HepG2 (cell line): ENCODE results near the gene ST3GAL2. TPM values are rescaled to one million over a fixed set of nuclear protein-coding genes. Genes with fewer than 3 reads are reported as not detected.
A peak's percentile ranks its signal among the peaks of the same experiment; 100 is the strongest.

Experiments
- ELF1 ChIP-seq: sonication (generic); formaldehyde crosslinking; IDR thresholded peaks from 2 replicates; pipeline ENCODE4 v1.4.0; 2020; ENCODE audit warnings: missing genetic modification reagents
- HNF4G ChIP-seq, 2 experiments: sonication (generic) in 1 of 2; formaldehyde crosslinking in 1 of 2; IDR thresholded peaks; 2 replicates each; pipeline versions ENCODE4 v1.4.0 to v1.6.1; 2011 to 2020; ENCODE audit warnings: borderline replicate concordance in 2 of 2, low read depth in 2 of 2, mild to moderate bottlenecking in 2 of 2, low read length in 1 of 2, missing genetic modification reagents in 1 of 2, moderate library complexity in 1 of 2
- RFXANK ChIP-seq: IDR thresholded peaks from 2 replicates; pipeline ENCODE4 v1.6.1; 2016
- RNF2 ChIP-seq: fragments of 450-650 bp; conservative IDR thresholded peaks from 2 replicates; pipeline ENCODE4 v1.6.1; 2016; ENCODE audit warnings: low read depth
- ZFY ChIP-seq: sonication (generic); formaldehyde crosslinking; IDR thresholded peaks from 2 replicates; pipeline ENCODE4 v1.4.0; 2020; ENCODE audit warnings: missing genetic modification reagents
- ZNF367 ChIP-seq: sonication (generic); formaldehyde crosslinking; IDR thresholded peaks from 2 replicates; pipeline ENCODE4 v1.4.0; 2020; ENCODE audit warnings: missing genetic modification reagents, borderline replicate concordance
- ZNF713 ChIP-seq: sonication (generic); formaldehyde crosslinking; IDR thresholded peaks from 2 replicates; pipeline ENCODE4 v1.4.0; 2020; ENCODE audit warnings: mild to moderate bottlenecking, missing genetic modification reagents
- ZSCAN29 ChIP-seq: sonication (generic); formaldehyde crosslinking; conservative IDR thresholded peaks from 2 replicates; pipeline ENCODE4 v1.4.0; 2020; ENCODE audit warnings: mild to moderate bottlenecking, missing genetic modification reagents
- polyA plus RNA-seq, 8 experiments: library from polyadenylated mRNA; depleted of rRNA in 3 of 8; stranded (reverse) in 7 of 8; unstranded in 1 of 8; fragments of >200 nt; fragmentation: Illumina TruSeq in 4 of 8; extraction: Trizol in 4 of 8; gene quantifications; 2 replicates each; pipeline versions ENCODE4 v1.2.1 to v1.2.3, GENCODE V29; 2011 to 2016; ENCODE audit warnings: low read depth in 4 of 8, missing spikeins in 1 of 8, mixed read lengths in 1 of 8; ENCODE audit not compliant: insufficient read depth in 1 of 8
- total RNA-seq, 5 experiments: library from RNA; depleted of rRNA; stranded (reverse); fragments of >200 nt; fragmentation: Illumina TruSeq; extraction: Trizol; gene quantifications; 2 replicates each; pipeline ENCODE4 v1.2.3, GENCODE V29; 2016; ENCODE audit warnings: low read depth in 1 of 5
- TF ChIP-seq, protein P1 (sequence below): sonication (generic); formaldehyde crosslinking; IDR thresholded peaks from 2 replicates; pipeline ENCODE4 v1.4.0; 2020; ENCODE audit warnings: mild to moderate bottlenecking, missing genetic modification reagents
- TF ChIP-seq, protein P2 (sequence below): sonication (generic); formaldehyde crosslinking; IDR thresholded peaks from 2 replicates; pipeline ENCODE4 v1.5.1; 2020; ENCODE audit warnings: missing genetic modification reagents, mild to moderate bottlenecking, borderline replicate concordance
- TF ChIP-seq, protein P3 (sequence below): sonication (generic); formaldehyde crosslinking; IDR thresholded peaks from 2 replicates; pipeline ENCODE4 v1.5.1; 2020; ENCODE audit warnings: mild to moderate bottlenecking, missing genetic modification reagents, moderate library complexity
- TF ChIP-seq, protein P4 (sequence below): sonication (generic); formaldehyde crosslinking; IDR thresholded peaks from 2 replicates; pipeline ENCODE4 v1.8.0; 2022; ENCODE audit warnings: low read depth, missing genetic modification reagents
- TF ChIP-seq, protein P5 (sequence below): conservative IDR thresholded peaks from 2 replicates; pipeline ENCODE4 v1.6.1; 2018; ENCODE audit warnings: missing genetic modification reagents
- TF ChIP-seq, protein P6 (sequence below): sonication (generic); formaldehyde crosslinking; IDR thresholded peaks from 2 replicates; pipeline ENCODE4 v1.4.0; 2020; ENCODE audit warnings: missing genetic modification reagents, mild to moderate bottlenecking, borderline replicate concordance

Gene ST3GAL2
- total and polyA plus RNA-seq, 2 of the 13 experiments (the other 11 are each of a cell fraction or from before 2014, with no cell fraction given): 16.3 to 24.9 TPM

DNA sequence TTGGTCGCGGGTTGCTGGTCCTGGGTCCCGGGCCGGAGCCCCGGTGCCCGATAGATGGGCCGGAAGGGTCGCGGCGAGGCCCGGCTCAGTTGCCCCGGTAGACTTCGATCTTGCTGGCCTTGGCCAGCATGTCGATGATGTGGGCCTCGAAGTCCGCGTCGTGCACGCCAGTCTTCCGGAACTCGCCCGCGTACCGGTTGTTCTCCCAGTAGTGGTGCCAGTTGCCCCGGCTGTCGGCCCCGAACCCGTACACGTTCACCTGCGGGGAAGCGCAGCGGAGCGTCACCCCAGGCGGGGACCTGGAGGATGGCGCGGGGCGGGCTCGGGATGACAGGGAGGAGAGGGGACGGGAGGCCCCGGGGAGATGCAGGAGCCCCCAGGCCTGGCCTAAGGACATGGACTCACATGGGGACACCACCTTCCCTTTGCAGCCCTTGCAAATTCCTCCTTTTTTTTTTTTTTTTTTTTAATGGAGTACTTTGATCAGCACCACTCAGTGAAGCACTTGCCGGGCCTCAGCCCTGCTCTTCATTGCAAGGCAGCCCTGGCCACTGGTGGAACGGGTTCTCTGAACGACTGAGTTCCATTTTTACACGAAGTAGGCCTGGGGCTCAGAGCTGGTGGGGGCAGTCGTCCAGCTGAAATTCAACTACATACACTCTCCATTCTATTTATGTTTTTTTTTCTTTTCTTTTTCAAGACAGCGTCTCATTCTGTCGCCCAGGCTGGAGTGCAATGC lies 57.1 kb downstream of the ST3GAL2 start (continued):
- TF ChIP-seq, protein P1, sequence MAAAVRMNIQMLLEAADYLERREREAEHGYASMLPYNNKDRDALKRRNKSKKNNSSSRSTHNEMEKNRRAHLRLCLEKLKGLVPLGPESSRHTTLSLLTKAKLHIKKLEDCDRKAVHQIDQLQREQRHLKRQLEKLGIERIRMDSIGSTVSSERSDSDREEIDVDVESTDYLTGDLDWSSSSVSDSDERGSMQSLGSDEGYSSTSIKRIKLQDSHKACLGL (CRISPR knock-in tag): peak; percentile 59; the same call in 1 of the 2 replicates
- TF ChIP-seq, protein P2, sequence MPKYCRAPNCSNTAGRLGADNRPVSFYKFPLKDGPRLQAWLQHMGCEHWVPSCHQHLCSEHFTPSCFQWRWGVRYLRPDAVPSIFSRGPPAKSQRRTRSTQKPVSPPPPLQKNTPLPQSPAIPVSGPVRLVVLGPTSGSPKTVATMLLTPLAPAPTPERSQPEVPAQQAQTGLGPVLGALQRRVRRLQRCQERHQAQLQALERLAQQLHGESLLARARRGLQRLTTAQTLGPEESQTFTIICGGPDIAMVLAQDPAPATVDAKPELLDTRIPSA: no peak
- TF ChIP-seq ZSCAN29 (CRISPR knock-in tag) (no peak), ZFY (CRISPR knock-in tag) (peak; percentile 89), ELF1 (CRISPR knock-in tag) (peak; percentile 63), RNF2 (0 out of 2 replicates have a peak, but pooled peaks have one; percentile 18), ZNF367 (CRISPR knock-in tag) (no peak), ZNF713 (CRISPR knock-in tag) (peak; percentile 53; the same call in 1 of the 2 replicates), RFXANK (peak; percentile 74; the same call in 1 of the 2 replicates), HNF4G (IDR thresholded peaks at IDR 0.05; ENCODE audit: borderline replicate concordance, low read depth, low read length) (peak; percentile 43; the same call in 1 of the 2 replicates), HNF4G (CRISPR knock-in tag; IDR thresholded peaks at IDR 0.05; ENCODE audit: borderline replicate concordance, low read depth) (no peak; the same call in 1 of the 2 replicates)
- TF ChIP-seq, protein P3, sequence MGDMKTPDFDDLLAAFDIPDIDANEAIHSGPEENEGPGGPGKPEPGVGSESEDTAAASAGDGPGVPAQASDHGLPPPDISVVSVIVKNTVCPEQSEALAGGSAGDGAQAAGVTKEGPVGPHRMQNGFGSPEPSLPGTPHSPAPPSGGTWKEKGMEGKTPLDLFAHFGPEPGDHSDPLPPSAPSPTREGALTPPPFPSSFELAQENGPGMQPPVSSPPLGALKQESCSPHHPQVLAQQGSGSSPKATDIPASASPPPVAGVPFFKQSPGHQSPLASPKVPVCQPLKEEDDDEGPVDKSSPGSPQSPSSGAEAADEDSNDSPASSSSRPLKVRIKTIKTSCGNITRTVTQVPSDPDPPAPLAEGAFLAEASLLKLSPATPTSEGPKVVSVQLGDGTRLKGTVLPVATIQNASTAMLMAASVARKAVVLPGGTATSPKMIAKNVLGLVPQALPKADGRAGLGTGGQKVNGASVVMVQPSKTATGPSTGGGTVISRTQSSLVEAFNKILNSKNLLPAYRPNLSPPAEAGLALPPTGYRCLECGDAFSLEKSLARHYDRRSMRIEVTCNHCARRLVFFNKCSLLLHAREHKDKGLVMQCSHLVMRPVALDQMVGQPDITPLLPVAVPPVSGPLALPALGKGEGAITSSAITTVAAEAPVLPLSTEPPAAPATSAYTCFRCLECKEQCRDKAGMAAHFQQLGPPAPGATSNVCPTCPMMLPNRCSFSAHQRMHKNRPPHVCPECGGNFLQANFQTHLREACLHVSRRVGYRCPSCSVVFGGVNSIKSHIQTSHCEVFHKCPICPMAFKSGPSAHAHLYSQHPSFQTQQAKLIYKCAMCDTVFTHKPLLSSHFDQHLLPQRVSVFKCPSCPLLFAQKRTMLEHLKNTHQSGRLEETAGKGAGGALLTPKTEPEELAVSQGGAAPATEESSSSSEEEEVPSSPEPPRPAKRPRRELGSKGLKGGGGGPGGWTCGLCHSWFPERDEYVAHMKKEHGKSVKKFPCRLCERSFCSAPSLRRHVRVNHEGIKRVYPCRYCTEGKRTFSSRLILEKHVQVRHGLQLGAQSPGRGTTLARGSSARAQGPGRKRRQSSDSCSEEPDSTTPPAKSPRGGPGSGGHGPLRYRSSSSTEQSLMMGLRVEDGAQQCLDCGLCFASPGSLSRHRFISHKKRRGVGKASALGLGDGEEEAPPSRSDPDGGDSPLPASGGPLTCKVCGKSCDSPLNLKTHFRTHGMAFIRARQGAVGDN: peak; percentile 82
- TF ChIP-seq, protein P4, sequence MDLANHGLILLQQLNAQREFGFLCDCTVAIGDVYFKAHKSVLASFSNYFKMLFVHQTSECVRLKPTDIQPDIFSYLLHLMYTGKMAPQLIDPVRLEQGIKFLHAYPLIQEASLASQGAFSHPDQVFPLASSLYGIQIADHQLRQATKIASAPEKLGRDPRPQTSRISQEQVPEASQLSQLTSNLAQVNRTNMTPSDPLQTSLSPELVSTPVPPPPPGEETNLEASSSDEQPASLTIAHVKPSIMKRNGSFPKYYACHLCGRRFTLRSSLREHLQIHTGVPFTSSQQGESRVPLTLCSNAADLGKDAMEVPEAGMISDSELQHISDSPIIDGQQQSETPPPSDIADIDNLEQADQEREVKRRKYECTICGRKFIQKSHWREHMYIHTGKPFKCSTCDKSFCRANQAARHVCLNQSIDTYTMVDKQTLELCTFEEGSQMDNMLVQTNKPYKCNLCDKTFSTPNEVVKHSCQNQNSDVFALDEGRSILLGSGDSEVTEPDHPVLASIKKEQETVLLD (CRISPR knock-in tag): peak; percentile 49; the same call in 1 of the 2 replicates
- TF ChIP-seq, protein P5, sequence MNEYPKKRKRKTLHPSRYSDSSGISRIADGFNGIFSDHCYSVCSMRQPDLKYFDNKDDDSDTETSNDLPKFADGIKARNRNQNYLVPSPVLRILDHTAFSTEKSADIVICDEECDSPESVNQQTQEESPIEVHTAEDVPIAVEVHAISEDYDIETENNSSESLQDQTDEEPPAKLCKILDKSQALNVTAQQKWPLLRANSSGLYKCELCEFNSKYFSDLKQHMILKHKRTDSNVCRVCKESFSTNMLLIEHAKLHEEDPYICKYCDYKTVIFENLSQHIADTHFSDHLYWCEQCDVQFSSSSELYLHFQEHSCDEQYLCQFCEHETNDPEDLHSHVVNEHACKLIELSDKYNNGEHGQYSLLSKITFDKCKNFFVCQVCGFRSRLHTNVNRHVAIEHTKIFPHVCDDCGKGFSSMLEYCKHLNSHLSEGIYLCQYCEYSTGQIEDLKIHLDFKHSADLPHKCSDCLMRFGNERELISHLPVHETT (CRISPR knock-in tag): peak; percentile 59; the same call in 1 of the 2 replicates
- TF ChIP-seq, protein P6, sequence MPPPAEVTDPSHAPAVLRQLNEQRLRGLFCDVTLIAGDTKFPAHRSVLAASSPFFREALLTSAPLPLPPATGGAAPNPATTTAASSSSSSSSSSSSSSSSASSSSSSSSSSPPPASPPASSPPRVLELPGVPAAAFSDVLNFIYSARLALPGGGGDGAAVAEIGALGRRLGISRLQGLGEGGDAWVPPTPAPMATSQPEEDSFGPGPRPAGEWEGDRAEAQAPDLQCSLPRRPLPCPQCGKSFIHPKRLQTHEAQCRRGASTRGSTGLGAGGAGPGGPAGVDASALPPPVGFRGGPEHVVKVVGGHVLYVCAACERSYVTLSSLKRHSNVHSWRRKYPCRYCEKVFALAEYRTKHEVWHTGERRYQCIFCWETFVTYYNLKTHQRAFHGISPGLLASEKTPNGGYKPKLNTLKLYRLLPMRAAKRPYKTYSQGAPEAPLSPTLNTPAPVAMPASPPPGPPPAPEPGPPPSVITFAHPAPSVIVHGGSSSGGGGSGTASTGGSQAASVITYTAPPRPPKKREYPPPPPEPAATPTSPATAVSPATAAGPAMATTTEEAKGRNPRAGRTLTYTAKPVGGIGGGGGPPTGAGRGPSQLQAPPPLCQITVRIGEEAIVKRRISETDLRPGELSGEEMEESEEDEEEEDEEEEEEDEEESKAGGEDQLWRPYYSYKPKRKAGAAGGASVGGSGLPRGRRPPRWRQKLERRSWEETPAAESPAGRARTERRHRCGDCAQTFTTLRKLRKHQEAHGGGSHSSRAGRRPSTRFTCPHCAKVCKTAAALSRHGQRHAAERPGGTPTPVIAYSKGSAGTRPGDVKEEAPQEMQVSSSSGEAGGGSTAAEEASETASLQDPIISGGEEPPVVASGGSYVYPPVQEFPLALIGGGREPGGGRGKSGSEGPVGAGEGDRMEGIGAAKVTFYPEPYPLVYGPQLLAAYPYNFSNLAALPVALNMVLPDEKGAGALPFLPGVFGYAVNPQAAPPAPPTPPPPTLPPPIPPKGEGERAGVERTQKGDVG (CRISPR knock-in tag): peak; percentile 46; the same call in 1 of the 2 replicates
